Caco-2 (cell line): Measurements from ENCODE around the gene CXCR5. TPM values are rescaled to one million over a fixed set of nuclear protein-coding genes. Genes with fewer than 3 reads are reported as not detected.

ENCODE experiments used
- BruUV-seq: library from RNA; stranded (reverse); fragments of 400-500 nt; replicated peaks from 2 replicates; lab custom pipeline; 2021; lab: Mats Ljungman, UMichigan
- CTCF ChIA-PET: fragments of 300-600 bp; sonication (Branson Sonifier 250); formaldehyde crosslinking; loops from one replicate; lab custom pipeline; 2022; ENCODE audit warnings: antibody characterized with exemption; lab: Charles Lee
- POLR2A ChIA-PET: fragments of 300-600 bp; sonication (Branson Sonifier 250); formaldehyde crosslinking; loops from one replicate; lab custom pipeline; 2022; ENCODE audit warnings: antibody characterized with exemption; lab: Charles Lee
- DNase-seq, 2 experiments: peaks; one replicate each; pipeline versions ENCODE4 v3.0.0 to v3.0.0-alpha.2; 2020 to 2022
- H3K27me3 ChIP-seq: replicated peaks from 2 replicates; pipeline ENCODE4 v1.6.0; 2011; ENCODE audit warnings: low read length; ENCODE audit not compliant: control insufficient read depth, insufficient read depth
- H3K36me3 ChIP-seq: 2 replicates; pipeline ENCODE4 v1.5.1; 2011; ENCODE audit warnings: low read length; ENCODE audit not compliant: control insufficient read depth, insufficient read depth
- H3K4me1 ChIP-seq: fragments of 250-450 bp; sonication (Bioruptor Pico); 2 replicates; pipeline ENCODE4 v1.5.1; 2020; ENCODE audit warnings: mild to moderate bottlenecking
- H3K4me3 ChIP-seq: 2 replicates; pipeline ENCODE4 v1.5.1; 2011; ENCODE audit warnings: low read depth, mild to moderate bottlenecking, control low read depth, low read length
- H3K9me3 ChIP-seq: fragments of 250-450 bp; sonication (Bioruptor Pico); 2 replicates; pipeline ENCODE4 v1.5.1; 2020; ENCODE audit warnings: mild to moderate bottlenecking, moderate library complexity
- H3K27ac Mint-ChIP-seq: one replicate; pipeline ENCODE4 v1.8.0; 2022; ENCODE audit warnings: mixed read lengths; ENCODE audit not compliant: unreplicated experiment
- H3K27me3 Mint-ChIP-seq: one replicate; pipeline ENCODE4 v1.8.0; 2022; ENCODE audit warnings: mixed read lengths; ENCODE audit not compliant: insufficient read depth, unreplicated experiment
- H3K36me3 Mint-ChIP-seq: one replicate; pipeline ENCODE4 v1.8.0; 2022; ENCODE audit warnings: mild to moderate bottlenecking, mixed read lengths; ENCODE audit not compliant: insufficient read depth, unreplicated experiment
- H3K4me1 Mint-ChIP-seq: one replicate; pipeline ENCODE4 v1.8.0; 2022; ENCODE audit warnings: low read depth, mixed read lengths; ENCODE audit not compliant: unreplicated experiment
- H3K4me3 Mint-ChIP-seq: one replicate; pipeline ENCODE4 v1.8.0; 2022; ENCODE audit warnings: mild to moderate bottlenecking, moderate library complexity, mixed read lengths; ENCODE audit not compliant: unreplicated experiment
- H3K9me3 Mint-ChIP-seq: one replicate; pipeline ENCODE4 v1.8.0; 2022; ENCODE audit warnings: mixed read lengths; ENCODE audit not compliant: unreplicated experiment
- intact Hi-C: fragments of 100-400 bp; cut with micrococcal nuclease; formaldehyde crosslinking; loops from one replicate; pipeline ENCODE4 v1.10.0; 2022; ENCODE audit not compliant: unreplicated experiment
- total RNA-seq: library from RNA; stranded (reverse); gene quantifications from 2 replicates; pipeline ENCODE4 v1.2.3, GENCODE V29; 2022
- TF ChIP-seq, protein P1 (sequence below), 2 experiments: fragments of 200-600 bp in 1 of 2; IDR thresholded peaks; 1 replicate in 1 of 2; 2 replicates in 1 of 2; pipeline versions ENCODE4 v1.5.1 to v1.8.0; 2011 to 2022; ENCODE audit warnings: antibody characterized with exemption in 1 of 2, control low read depth in 1 of 2, inconsistent platforms in 1 of 2, low read depth in 1 of 2, low read length in 1 of 2, mild to moderate bottlenecking in 1 of 2, moderate library complexity in 1 of 2; ENCODE audit not compliant: insufficient read depth in 1 of 2, severe bottlenecking in 1 of 2, unreplicated experiment in 1 of 2

CXCR5 gene
- total RNA-seq, 1 experiment from 2014 or later, result not detected

GRCh38 chr11:118873804-118874203 lies 9.9 kb upstream of the CXCR5 start:
- CTCF ChIA-PET, result interaction anchor here (0.6 kb wide), 1 partner anchor 28 kb away, joined by 3 read pairs; no protein-coding TSS in a partner anchor
- no peaks in the 10 kb centered on the region for H3K36me3 ChIP-seq

DNA sequence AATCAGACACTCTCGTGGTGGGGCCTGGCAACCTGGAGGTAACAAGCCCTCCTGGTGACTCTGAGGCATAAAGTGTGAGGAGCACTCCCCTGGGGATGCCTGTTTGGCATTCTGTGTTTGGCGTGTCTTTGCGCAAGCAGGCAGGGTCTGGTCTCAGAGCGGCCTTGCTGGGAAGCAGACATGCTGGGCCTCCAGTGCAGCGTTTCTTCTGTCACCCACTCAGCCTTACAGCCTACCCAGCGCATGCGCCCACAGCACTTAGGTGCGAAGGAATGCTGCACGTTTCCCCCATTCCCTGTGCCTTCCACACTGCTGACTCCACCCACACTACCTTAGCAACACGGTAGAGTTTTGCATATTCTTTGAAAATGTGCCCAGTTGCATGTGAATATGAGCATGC lies 7.4 kb upstream of the CXCR5 start:
- no TSS peak for BruUV-seq
- TF ChIP-seq, protein P1, sequence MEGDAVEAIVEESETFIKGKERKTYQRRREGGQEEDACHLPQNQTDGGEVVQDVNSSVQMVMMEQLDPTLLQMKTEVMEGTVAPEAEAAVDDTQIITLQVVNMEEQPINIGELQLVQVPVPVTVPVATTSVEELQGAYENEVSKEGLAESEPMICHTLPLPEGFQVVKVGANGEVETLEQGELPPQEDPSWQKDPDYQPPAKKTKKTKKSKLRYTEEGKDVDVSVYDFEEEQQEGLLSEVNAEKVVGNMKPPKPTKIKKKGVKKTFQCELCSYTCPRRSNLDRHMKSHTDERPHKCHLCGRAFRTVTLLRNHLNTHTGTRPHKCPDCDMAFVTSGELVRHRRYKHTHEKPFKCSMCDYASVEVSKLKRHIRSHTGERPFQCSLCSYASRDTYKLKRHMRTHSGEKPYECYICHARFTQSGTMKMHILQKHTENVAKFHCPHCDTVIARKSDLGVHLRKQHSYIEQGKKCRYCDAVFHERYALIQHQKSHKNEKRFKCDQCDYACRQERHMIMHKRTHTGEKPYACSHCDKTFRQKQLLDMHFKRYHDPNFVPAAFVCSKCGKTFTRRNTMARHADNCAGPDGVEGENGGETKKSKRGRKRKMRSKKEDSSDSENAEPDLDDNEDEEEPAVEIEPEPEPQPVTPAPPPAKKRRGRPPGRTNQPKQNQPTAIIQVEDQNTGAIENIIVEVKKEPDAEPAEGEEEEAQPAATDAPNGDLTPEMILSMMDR (IDR thresholded peaks at IDR 0.05; ENCODE audit: insufficient read depth in 1 of 2, low read depth in 1 of 2, low read length in 1 of 2, severe bottlenecking in 1 of 2, unreplicated experiment in 1 of 2), result no peak

More at GRCh38 chr11:118873804-118874203, 9.9 kb upstream of the CXCR5 start:
- POLR2A ChIA-PET, result no interaction called here
- no peak overlapping the region for H3K27ac Mint-ChIP-seq
- intact Hi-C loops, result no loop called here
- no peak overlapping the region for H3K4me3 Mint-ChIP-seq
- no peaks in the 10 kb centered on the region for H3K9me3 ChIP-seq
- BruUV-seq, result no TSS peak
- H3K27me3 Mint-ChIP-seq, result no peaks in the 10 kb centered on the region
- no peaks in the 10 kb centered on the region for H3K27me3 ChIP-seq
- no peaks in the 10 kb centered on the region for H3K9me3 Mint-ChIP-seq
- peaks cover 10% of the 10 kb centered on the region for H3K4me1 ChIP-seq
- TF ChIP-seq, protein P1 (IDR thresholded peaks at IDR 0.05; ENCODE audit: insufficient read depth in 1 of 2, low read depth in 1 of 2, low read length in 1 of 2, severe bottlenecking in 1 of 2, unreplicated experiment in 1 of 2), result no peak
- DNase-seq, result no peak
- no peak overlapping the region for H3K4me3 ChIP-seq
- H3K4me1 Mint-ChIP-seq, result peaks cover 12% of the 10 kb centered on the region
- H3K36me3 Mint-ChIP-seq, result no peaks in the 10 kb centered on the region

DNA sequence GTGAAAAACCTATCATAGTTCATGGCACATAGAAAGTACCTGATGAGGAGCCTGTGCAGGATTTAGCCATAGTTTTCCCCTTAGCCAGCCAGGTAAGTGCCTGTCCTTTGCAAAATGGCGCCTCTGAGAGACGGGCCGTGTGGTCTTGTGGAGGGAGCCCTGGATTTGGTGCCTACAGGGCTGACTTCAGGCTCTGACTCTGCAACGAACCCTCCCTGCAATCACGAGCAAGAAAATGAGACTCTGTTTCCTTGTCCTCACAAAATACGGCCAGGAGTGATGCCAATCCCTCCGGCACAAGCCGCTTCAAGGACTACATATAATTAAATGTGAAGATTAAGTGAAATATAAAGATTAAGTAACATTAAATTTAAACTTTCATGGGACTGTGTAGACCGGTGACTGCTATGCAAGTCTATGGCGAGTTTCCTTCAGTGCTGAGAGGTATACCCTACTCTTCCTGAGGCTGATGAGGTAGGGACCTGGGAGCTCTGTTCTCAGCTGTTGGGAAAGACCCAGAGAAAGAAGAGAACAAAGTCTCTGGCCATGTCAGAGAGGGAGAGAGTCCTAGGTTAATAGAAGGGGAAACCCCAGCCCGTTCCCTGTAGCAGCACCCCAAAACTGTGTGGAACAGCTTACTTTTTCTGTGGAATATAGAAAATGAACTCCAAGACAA lies 6.1 kb upstream of the CXCR5 start:
- no peaks in the 10 kb centered on the region for H3K36me3 Mint-ChIP-seq
- BruUV-seq, result no TSS peak
- no peaks in the 10 kb centered on the region for H3K4me1 ChIP-seq
- no peak for DNase-seq
- ChIA-PET POLR2A (interaction anchor here (0.6 kb wide), 1 partner anchor 41 kb away, joined by 5 read pairs; no protein-coding TSS in a partner anchor), CTCF (interaction anchor here (0.7 kb wide), 2 partner anchors 53 to 201 kb away, joined by 3 to 4 read pairs; no protein-coding TSS in a partner anchor)
- no peaks in the 10 kb centered on the region for H3K27me3 Mint-ChIP-seq
- no peaks in the 10 kb centered on the region for H3K36me3 ChIP-seq
- H3K4me1 Mint-ChIP-seq, result no peaks in the 10 kb centered on the region
- H3K27ac Mint-ChIP-seq, result no peak overlapping the region
- no peaks in the 10 kb centered on the region for H3K9me3 Mint-ChIP-seq
- intact Hi-C loops, result no loop called here
- TF ChIP-seq, protein P1 (IDR thresholded peaks at IDR 0.05; ENCODE audit: insufficient read depth in 1 of 2, low read depth in 1 of 2, low read length in 1 of 2, severe bottlenecking in 1 of 2, unreplicated experiment in 1 of 2), result no peak
- no peak overlapping the region for H3K4me3 ChIP-seq
- H3K9me3 ChIP-seq, result no peaks in the 10 kb centered on the region
- no peaks in the 10 kb centered on the region for H3K27me3 ChIP-seq
- H3K4me3 Mint-ChIP-seq, result no peak overlapping the region

More for the DNA sequence above, 7.4 kb upstream of the CXCR5 start:
- H3K27me3 ChIP-seq, result no peaks in the 10 kb centered on the region
- no peaks in the 10 kb centered on the region for H3K36me3 Mint-ChIP-seq
- intact Hi-C loops, result no loop called here
- no peaks in the 10 kb centered on the region for H3K9me3 Mint-ChIP-seq
- no peaks in the 10 kb centered on the region for H3K4me1 Mint-ChIP-seq
- H3K4me3 ChIP-seq, result no peak overlapping the region
- DNase-seq, result no peak
- H3K4me1 ChIP-seq, result no peaks in the 10 kb centered on the region
- POLR2A ChIA-PET, result interaction anchor here (0.5 kb wide), 1 partner anchor 20 kb away, joined by 5 read pairs; no protein-coding TSS in a partner anchor
- CTCF ChIA-PET, result no interaction called here
- H3K27me3 Mint-ChIP-seq, result no peaks in the 10 kb centered on the region
- no peak overlapping the region for H3K27ac Mint-ChIP-seq
- no peak overlapping the region for H3K4me3 Mint-ChIP-seq
- no peaks in the 10 kb centered on the region for H3K36me3 ChIP-seq
- no peaks in the 10 kb centered on the region for H3K9me3 ChIP-seq
